Body of pancreas (tissue), 4 donors: ENCODE data around the gene SETD1A.

Experiments used
- POLR2A ChIP-seq, 3 donors: fragments of 450-650 bp; IDR thresholded peaks; one replicate each; pipeline ENCODE4 v1.6.1; 2016; ENCODE audit warnings: antibody characterized with exemption in 3 of 3, mild to moderate bottlenecking in 2 of 3
- TF ChIP-seq, protein P1 (sequence below), 7 experiments: fragments of 450-650 bp in 4 of 7; fragments of 200-600 bp in 3 of 7; sonication (generic) in 3 of 7; IDR thresholded peaks; one replicate each; pipeline ENCODE4 v1.5.1; 2016 to 2019; ENCODE audit warnings: antibody characterized with exemption in 7 of 7

DNA sequence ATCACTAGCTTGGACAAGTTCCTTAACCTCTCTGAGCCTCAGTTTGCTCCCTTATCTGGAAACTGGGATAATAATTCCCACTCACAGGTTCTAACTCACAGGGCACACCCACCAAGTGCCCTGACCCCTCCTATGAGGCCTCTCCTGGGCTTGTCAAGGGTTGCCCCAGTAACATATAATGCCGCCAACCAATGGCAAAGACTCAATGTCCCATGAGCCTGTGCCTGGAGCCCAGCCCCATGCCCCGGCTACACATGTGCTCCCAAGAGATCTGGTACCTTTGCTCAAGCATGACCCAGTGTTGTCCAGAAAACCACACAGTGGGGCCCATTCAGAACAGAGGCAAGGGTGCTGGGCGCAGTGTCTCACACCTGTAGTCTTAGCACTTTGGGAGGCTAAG lies 42.7 kb upstream of the SETD1A start:
- TF ChIP-seq, protein P1, sequence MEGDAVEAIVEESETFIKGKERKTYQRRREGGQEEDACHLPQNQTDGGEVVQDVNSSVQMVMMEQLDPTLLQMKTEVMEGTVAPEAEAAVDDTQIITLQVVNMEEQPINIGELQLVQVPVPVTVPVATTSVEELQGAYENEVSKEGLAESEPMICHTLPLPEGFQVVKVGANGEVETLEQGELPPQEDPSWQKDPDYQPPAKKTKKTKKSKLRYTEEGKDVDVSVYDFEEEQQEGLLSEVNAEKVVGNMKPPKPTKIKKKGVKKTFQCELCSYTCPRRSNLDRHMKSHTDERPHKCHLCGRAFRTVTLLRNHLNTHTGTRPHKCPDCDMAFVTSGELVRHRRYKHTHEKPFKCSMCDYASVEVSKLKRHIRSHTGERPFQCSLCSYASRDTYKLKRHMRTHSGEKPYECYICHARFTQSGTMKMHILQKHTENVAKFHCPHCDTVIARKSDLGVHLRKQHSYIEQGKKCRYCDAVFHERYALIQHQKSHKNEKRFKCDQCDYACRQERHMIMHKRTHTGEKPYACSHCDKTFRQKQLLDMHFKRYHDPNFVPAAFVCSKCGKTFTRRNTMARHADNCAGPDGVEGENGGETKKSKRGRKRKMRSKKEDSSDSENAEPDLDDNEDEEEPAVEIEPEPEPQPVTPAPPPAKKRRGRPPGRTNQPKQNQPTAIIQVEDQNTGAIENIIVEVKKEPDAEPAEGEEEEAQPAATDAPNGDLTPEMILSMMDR (IDR thresholded peaks at IDR 0.05): no peak
- TF ChIP-seq POLR2A (IDR thresholded peaks at IDR 0.05): no peak
